HK-2 (cell line): ENCODE measurements around the gene TM9SF2.
"Not testable (repeated sequence)": the region's sequence is repeated elsewhere in the genome, so short reads cannot be mapped to it uniquely, and the experiment has no call there.

ENCODE experiments used
- DNase-seq: peaks from one replicate; pipeline ENCODE4 v3.0.0-alpha.2; 2018; ENCODE audit not compliant: unreplicated experiment

TM9SF2 gene, protein sequence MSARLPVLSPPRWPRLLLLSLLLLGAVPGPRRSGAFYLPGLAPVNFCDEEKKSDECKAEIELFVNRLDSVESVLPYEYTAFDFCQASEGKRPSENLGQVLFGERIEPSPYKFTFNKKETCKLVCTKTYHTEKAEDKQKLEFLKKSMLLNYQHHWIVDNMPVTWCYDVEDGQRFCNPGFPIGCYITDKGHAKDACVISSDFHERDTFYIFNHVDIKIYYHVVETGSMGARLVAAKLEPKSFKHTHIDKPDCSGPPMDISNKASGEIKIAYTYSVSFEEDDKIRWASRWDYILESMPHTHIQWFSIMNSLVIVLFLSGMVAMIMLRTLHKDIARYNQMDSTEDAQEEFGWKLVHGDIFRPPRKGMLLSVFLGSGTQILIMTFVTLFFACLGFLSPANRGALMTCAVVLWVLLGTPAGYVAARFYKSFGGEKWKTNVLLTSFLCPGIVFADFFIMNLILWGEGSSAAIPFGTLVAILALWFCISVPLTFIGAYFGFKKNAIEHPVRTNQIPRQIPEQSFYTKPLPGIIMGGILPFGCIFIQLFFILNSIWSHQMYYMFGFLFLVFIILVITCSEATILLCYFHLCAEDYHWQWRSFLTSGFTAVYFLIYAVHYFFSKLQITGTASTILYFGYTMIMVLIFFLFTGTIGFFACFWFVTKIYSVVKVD

DNA sequence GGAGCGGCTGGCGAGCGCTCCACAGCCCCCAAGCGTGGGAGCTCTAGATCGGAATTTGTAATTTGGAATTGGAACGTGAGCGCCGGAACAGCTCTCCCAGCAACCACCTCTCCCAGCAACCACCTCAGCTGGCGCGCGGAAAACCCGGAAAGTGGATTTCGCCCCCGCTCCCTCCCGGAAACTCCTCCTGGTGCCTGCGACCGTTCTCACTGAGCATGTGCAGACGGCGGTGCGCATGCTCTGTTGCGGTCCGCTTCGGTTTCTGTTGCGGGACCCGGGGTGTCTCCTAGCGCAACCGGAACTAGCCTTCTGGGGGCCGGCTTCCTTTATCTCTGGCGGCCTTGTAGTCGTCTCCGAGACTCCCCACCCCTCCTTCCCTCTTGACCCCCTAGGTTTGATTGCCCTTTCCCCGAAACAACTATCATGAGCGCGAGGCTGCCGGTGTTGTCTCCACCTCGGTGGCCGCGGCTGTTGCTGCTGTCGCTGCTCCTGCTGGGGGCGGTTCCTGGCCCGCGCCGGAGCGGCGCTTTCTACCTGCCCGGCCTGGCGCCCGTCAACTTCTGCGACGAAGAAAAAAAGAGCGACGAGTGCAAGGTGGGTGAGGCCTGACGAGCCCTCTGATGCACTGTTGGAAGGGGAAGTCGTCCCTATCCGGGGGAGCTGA, at the start of gene TM9SF2:
TM9SF2 (plus strand) TSS at position 289 of the 664 bp plus-strand sequence; CDS start at position 424, 135 bp downstream.
- peak; percentile 93 for DNase-seq

DNA sequence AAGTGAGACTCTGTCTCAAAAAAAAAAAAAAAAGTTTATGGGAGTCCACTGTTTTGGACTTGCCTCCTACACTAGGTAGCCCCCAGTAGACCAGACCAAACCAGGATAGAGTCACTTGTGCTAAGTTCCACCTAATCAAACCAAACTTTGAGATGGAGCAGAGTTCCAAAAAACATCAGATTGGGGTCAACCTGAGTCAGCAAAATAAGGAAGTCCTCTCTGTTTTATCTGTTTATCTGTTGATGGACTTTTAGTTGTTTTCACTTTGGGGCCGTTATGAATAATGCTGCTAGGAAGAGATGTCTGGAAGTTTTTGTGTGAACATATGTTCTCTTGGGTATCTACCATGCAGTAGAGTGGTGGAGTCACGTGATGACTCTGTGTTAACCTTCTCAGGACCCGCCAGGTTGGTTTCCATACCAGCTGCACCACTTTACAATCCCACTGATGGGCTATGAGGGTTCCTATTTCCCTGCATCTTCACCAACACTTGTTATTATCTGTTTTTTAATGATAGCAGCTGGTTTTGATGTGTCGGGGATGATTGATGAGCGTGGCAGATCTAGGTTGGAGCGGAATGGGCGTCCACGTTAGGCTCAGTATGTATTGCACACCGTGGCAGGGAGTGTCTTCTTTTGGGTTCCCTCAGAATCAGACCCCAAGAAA, 46.6 kb upstream of the TM9SF2 start:
- DNase-seq, result no peak

DNA sequence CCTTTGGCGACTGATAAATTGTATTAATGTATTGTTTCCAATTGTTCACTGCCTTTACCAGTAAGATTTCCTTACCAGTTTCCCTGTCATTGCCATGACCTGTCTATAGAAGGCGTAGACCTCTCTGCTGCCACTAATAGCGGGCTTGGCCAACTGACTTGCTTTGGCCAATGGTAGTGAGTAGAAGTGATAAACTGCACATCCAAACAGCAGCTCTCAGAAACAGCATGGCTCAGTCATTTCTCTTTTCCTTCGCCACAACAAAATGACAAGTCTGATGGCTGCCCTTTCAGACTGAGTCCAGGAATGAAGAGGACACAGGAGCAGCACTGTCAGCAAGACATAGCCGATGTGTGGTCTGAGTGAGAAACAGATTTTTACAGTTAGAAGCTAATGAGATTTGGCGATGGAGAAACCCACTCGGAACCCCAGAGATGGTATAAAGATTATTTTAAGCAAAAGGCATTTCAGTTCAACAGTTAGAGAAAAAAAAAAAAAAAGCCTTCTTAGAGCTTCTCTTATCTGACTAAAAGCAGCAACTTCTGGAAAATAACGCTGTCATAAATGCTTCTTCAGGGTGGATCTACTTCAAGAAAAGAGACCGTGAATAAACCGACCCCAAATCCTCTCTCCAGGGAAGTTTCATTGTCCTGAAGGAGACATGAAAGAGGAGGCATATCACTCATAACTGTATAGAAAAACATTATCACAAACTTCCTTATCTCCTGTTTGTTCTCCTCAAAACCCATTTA, 42.0 kb upstream of the TM9SF2 start:
- no peak for DNase-seq

DNA sequence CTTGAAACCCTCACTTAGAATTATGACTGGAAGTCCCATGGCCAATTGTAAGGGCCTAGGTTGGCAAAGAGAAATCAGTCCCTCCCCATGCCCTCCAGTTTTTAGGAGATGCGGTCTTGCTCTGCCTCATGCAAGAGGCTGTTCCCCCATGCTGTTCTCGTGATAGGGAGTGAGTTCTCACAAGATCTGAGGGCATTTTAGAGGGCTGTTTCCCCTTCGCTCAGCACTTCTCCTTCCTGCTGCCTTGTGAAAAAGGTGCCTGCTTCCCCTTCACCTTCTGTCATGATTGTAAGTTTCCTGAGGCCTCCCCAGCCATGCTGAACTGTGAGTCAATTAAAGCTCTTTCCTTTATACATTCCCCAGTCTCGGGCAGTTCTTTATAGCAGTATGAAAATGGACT, 40.5 kb upstream of the TM9SF2 start:
- DNase-seq, result not testable (repeated sequence)

DNA sequence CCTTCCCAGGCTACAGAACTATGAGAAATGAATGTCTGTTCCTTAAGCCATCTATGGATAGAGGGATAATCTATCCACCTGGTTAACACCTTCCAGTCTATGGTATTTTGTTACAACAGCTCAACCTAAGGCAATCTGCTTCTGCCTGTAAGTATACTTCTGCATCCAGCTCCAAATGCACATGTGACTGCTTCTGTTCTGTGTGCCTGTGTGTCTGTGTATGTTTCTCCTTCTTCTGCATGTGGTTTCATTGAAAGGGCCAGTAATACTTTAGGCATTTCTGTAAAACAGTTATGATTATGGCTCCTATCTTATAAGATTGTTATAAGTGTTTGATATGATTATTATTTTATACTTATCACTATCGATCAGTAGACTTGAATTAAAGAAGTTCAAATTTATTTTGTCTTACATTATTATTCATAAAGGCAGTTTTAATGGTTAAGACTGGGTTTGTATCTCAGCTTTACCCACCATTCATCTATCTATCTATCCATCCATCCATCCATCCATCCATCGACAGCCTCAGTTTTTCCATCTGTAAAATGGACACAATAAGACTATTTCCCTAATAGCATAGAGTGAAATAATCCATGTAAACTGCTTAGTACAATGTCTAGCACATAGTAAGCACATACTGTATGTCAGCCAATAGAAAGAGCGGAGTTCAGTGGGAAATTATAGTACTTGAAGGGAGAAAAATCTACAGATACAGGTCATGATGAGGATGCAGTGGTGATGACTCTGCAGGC, 37.5 kb upstream of the TM9SF2 start:
- no peak for DNase-seq

DNA sequence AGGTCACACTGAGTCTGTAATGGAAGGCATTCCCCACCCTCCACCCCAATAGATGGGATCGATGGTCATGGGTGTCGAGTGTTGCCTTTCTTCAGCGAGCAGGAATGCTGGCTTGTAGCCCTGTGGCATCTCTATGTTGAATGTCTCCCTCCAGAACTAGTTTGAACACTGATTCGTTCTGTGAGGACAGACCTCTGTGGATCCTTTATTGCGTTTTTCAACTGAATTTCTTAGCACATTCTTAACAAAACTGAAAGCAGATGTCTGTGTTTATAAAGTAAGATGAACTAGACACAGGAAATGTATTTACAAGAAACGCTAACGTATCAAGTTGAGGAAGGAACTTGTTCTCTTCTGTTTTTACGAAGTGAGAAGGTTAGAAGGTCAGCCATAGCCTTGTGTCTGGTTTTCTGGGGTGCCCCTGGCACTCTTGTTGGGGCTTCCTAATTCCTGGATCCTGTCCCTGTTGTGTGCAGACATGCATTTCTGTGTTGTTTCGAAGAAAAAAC, 36.8 kb upstream of the TM9SF2 start:
- no peak for DNase-seq

DNA sequence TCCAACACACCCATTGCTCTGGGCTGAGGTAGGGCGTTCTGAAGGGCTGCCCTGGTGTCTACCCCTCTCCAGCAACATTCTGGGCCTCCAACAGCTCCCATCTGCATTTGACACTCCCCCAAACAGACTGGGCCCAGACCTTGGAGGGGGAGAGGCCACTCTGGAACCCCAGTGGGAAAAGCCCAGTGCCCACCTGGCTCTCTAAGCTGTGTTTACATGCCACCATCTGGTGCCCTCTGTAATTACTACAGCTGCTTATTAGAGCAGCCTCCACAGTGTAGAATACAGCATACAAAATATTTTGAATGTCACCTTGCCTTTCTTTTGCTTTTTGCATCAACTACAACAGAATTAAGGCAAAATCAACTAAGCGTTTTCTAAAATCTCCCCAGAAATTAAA, 35.8 kb upstream of the TM9SF2 start:
- no peak for DNase-seq

DNA sequence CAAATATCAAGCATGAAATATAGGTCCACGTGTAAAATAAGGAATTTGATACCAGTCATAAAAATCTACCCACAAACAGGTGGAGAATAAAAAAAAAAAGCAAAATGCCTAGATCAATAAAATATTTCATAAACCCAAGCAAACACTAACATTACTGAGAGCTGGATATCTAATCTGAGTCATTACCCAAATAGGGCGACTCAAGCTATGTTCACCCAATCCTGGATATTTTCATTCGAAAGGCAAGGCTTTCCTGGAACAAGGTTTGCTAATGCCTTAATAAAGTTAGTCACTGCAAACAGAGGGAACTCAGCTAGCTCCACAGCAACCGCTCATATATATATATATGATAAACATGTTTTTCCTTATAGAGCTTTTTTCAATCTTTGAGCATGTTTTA, 33.5 kb upstream of the TM9SF2 start:
- no peak for DNase-seq

DNA sequence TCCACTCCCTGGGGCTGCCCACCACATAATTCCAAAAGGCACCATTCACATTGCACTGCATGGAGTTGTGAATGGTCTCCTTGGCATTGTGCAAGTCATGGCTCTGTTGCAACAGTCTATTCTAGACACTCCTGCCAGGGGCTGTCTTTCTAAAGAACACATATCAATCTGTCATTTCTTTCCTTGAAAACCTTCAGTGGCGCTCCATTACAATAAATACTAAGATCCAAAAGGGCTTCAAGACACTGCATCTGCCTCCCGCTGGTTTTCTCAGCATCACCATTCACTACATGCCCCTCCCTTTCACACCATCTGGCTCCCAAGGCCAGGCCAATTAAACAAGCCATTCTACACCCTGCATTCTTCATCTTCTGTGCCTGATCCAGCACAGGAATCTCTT, 32.2 kb upstream of the TM9SF2 start:
- DNase-seq, result no peak

DNA sequence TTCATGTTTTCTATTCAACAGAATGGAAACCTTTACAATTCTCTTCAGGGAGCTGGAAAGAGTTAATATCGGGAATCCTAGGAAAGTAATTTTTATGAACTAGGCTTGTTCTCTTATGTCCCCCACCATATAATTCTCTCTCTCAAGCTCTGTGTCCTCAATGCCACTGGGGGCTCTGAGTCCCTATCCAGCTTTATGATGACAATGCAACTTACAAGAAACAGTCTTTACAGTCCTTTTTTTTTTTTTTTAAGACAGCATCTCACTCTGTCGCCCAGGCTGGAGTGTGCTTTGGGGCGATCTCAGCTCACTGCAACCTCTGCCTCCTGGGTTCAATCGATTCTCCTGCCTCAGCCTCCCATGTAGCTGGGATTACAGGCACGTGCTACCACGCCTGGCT, 31.2 kb upstream of the TM9SF2 start:
- no peak for DNase-seq

DNA sequence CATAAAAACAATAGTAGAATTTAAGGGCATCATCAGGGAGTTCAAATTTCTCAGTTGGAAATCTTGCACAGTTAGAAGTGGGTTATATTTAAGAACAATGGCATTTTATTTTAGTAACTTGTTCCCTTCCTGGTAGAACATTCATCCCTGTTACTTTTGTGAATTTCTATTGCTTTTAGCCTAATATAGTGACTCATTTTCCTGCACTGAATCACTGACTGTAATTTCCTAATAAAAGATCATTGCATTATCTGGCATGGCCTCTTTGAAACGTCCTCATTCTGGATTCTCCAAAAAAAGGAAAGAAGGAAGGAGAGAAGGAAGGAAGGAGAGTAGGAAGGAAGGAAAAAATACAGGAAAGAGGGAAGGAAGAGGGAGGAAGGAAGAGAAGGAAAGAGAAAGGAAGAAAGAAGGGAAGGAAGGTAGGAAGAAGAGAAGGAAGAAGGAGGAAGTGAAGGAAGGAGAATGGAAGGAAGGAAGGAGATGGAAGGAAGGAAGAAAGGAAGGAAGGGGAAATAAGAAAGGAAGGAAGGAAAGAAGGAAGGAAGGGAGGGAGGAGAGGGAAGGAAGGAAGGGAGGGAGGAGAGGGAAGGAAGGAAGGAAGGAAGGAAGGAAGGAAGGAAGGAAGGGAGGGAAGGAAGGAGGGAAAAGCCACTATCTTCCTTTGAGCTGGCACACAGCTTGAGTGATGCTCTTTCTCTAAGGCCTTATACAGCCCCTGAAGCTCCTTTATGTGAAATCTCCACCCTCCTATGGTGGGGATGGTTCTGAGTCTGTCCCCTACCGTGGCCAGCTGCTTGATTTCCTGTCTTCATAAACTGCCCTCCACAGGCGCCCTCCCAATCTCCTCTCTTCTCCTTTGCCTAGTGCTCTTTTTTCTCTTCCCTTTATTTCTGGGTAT, 29.8 kb upstream of the TM9SF2 start:
- no peak for DNase-seq

DNA sequence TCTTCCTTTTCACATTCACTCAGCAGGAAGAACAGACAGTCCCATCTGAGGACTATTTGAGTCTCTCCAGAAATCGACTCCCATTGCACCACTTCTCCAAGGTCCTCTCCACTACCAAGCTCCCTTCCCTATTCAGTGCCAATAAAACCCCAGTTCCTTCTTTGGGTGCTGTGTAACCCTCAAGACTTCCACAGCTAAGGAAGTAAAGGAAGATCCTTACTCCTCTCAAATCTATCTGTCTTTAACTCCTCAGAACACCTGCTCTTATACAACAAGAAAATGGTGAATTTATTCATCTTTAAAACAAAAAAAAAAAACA, 29.2 kb upstream of the TM9SF2 start:
- DNase-seq, result no peak

DNA sequence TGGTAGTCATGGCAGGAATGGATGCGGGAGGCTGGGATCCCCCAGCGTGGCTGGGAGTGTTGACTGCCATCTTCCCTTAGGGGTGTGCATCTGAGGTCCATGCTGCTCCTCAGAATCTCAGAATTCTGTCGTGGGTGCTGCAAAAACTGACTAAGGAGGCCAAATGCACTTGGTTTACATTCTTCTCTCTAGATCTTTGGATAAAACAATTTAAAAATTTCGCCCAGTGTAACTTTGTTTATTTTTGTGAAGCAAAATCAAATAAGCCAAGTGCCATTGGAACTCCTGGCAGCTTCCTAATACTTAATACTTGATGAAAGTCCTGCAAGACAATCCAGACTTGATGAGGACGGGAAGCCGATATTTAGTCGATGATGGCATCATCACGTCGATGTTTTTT, 27.8 kb upstream of the TM9SF2 start:
- no peak for DNase-seq

DNA sequence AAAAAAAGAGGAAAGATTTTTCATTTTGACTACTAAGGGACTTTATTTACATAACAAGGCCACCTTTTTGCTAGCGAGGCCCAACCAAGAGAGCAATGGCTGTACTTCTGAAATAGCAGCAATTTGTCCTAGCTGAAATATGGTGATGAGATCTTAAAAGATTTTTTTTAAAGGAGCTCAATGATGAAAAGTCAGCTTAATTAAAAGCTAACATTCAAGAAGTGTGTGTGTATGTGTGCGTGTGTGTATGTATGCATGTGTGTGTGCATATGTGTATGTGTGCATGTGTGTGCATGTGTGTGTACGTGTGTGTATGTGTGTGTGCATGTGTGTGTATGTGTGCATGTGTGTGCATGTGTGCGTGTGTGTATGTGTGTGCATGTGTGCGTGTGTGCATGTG, 24.6 kb upstream of the TM9SF2 start:
- DNase-seq, result no peak

DNA sequence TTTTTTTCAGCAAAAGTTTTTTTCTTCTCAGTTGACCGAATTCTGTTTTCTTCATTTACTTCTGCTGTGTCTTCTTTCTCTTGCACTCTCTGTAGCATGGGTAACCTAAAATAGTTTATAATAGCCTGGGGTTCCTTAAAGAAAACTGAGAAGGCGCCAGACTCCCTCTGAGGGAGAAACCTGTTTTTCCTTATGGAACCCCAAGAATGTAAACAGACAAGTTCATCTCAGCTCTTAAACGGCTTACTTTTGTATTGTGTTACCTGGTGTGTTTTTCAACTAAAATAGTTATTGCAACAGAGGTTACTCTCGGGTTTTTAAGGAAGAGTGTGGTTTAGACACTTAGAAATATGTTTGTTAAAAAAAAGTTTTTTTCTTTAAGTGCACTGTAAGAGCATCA, 23.8 kb upstream of the TM9SF2 start:
- no peak for DNase-seq

DNA sequence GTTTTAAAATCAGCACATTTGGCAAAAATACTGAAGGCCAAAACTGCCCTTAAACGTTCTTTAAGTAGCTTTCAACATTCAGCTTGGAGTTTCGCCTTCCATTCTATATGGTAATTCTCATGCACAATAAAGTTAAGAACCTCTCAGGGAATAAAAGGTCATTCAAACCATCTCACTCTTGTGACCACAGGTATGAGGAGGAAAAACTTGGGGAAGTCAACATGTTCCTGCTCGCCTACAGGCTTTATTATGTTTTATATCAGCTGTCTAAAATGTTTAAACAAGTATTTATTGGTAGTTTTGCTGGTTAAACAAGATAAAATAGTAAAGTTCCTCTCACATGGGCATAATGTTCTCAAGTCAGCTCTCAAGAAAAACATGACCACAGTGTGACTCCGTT, 19.9 kb upstream of the TM9SF2 start:
- no peak for DNase-seq

DNA sequence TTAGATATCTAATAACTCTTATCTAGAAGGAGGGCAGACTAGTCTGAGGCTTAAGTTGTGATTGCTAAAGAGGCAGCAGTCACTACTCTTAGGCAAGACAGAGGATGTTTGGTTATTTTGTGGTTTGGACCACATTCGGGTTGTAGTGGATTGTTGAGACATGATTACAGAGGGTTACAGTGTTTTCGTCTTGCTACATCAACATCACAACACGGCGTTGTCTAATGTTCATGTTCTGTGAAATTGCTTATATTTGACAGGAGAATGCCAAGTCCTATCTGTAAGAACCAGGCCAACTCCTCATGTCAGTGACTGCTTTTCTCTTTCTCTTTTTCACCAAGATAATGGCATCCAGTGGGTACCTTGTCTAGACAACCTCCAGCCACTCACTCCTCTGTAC, 16.8 kb upstream of the TM9SF2 start:
- no peak for DNase-seq

DNA sequence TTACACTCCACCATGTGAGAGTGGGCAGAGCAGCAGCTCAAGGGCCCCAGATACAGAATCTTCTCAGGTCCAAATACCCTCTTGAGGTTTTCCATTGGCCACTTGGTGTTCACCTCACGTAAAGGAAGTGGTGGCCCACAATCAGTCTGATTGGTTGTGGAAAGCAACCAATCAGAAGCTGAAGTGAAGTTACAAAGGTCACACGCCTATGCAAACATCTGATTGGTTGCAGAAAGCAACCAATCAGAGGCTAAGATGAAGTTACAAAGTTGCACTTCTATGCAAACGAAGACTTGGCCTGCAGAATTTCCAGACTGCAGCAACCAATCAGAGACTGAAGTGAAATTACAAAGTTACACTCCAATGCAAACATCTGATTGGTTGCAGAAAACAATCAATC, 14.3 kb upstream of the TM9SF2 start:
- DNase-seq, result no peak

DNA sequence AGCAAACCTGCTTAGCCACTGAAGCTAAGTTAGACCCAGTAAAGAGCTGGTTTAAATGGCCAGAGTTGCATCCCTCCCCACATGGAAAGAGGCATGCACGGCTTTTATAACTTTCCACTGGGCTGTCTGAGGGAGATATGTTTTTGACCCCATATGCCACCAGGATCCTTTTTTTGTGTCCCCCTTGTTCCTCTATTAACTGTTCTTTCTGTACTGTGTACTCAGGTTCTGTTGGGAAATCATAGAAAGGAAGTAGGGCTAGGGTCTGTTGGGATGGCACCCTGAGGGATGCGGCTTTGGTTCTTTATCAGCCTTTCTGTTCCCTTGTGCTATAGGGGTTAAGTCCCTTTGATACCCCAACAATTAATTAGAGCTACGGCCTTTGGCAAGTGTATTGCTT, 12.2 kb upstream of the TM9SF2 start:
- DNase-seq, result no peak

DNA sequence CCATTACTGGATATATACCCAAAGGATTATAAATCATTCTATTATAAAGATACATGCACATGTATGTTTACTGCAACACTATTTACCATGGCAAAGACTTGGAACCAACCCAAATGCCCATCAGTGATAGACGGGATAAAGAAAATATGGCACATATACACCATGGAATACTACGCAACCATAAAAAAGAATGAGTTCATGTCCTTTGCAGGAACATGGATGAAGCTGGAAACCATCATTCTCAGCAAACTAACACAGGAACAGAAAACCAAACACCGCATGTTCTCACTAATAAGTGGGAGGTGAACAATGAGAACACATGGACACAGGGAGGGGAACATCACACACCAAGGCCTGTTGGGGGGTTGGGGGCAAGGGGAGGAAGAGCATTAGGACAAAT, 9.5 kb upstream of the TM9SF2 start:
- DNase-seq, result not testable (repeated sequence)
